Natural killer cell (primary cell): ENCODE results near the gene PBXIP1. TPM values are rescaled to one million over a fixed set of nuclear protein-coding genes. Genes with fewer than 3 reads are reported as not detected.

ENCODE experiments used
- ATAC-seq, 3 donors: fragments of 150-1000 bp in 2 of 3; fragments of 200-7000 bp in 1 of 3; cut with Tn5 transposase; 1 replicate in 1 of 3; 2 replicates in 2 of 3; pipeline ENCODE4 v1.10.0; 2021; ENCODE audit warnings: mild to moderate bottlenecking in 2 of 3, moderate library complexity in 2 of 3
- DNase-seq, 2 donors: peaks; one replicate each; pipeline versions ENCODE4 v3.0.0 to v3.0.0-alpha.2; 2013 to 2021; ENCODE audit warnings: mixed read lengths in 1 of 2
- H3K27ac ChIP-seq: one replicate; pipeline ENCODE4 v1.5.1; 2013; ENCODE audit warnings: mild to moderate bottlenecking, low read length
- H3K27me3 ChIP-seq: one replicate; pipeline ENCODE4 v1.6.1; 2013; ENCODE audit warnings: low read length; ENCODE audit not compliant: control insufficient read depth, insufficient read depth
- H3K36me3 ChIP-seq: one replicate; pipeline ENCODE4 v1.6.1; 2013; ENCODE audit warnings: low read length; ENCODE audit not compliant: control insufficient read depth, insufficient read depth
- H3K4me1 ChIP-seq: one replicate; pipeline ENCODE4 v1.6.1; 2013; ENCODE audit warnings: low read length; ENCODE audit not compliant: control insufficient read depth, insufficient read depth
- H3K4me3 ChIP-seq: one replicate; pipeline ENCODE4 v1.5.1; 2013; ENCODE audit warnings: low read length
- H3K9me3 ChIP-seq: one replicate; pipeline ENCODE4 v1.6.1; 2013; ENCODE audit warnings: low read length; ENCODE audit not compliant: control insufficient read depth, insufficient read depth
- H3K27ac Mint-ChIP-seq, 2 donors: one replicate each; pipeline ENCODE4 v1.8.0; 2022; ENCODE audit warnings: mild to moderate bottlenecking in 2 of 2, mixed read lengths in 2 of 2, moderate library complexity in 1 of 2
- H3K27me3 Mint-ChIP-seq, 2 donors: one replicate each; pipeline ENCODE4 v1.8.0; 2022; ENCODE audit warnings: low read depth in 2 of 2, mixed read lengths in 2 of 2
- H3K36me3 Mint-ChIP-seq: one replicate; pipeline ENCODE4 v1.8.0; 2022; ENCODE audit warnings: mixed read lengths
- H3K4me1 Mint-ChIP-seq, 2 donors: one replicate each; pipeline ENCODE4 v1.8.0; 2022; ENCODE audit warnings: mixed read lengths in 2 of 2
- H3K4me3 Mint-ChIP-seq: one replicate; pipeline ENCODE4 v1.8.0; 2022; ENCODE audit warnings: mild to moderate bottlenecking, moderate library complexity, mixed read lengths
- H3K9me3 Mint-ChIP-seq, 2 donors: one replicate each; pipeline ENCODE4 v1.8.0; 2022; ENCODE audit warnings: mixed read lengths in 2 of 2
- WGBS: methylation state at CpG from one replicate; pipeline ENCODE4 v1.1.7; 2013; ENCODE audit warnings: missing lambda C conversion rate; ENCODE audit not compliant: insufficient coverage; 5-methylcytosine and 5-hydroxymethylcytosine counted together
- intact Hi-C: fragments of 100-400 bp; cut with micrococcal nuclease; formaldehyde crosslinking; loops from one replicate; pipeline ENCODE4 v1.14.2; 2022
- total RNA-seq, 4 donors: library from RNA; stranded (reverse); fragments of 120-200 nt in 1 of 4; gene quantifications; one replicate each; pipeline versions ENCODE4 v1.2.3 to v1.2.4, GENCODE V29; 2013 to 2022
- TF ChIP-seq, protein P1 (sequence below): fragments of 200-600 bp; IDR thresholded peaks from one replicate; pipeline ENCODE4 v1.8.0; 2022; ENCODE audit warnings: antibody characterized with exemption

PBXIP1 gene
- total RNA-seq, 3 donors from 2014 or later (not counting 1 experiment from before 2014, with no cell fraction given): 158 to 200 (median 197) TPM

- Histone ChIP-seq H3K36me3 (no peaks in the 10 kb centered on the region), H3K9me3 (no peaks in the 10 kb centered on the region), H3K4me1 (peaks cover 78% of the 10 kb centered on the region), H3K27ac (peak overlapping the region; percentile 94), H3K27me3 (no peaks in the 10 kb centered on the region), H3K4me3 (peak overlapping the region; percentile 75)
- H3K27ac Mint-ChIP-seq: peak overlapping the region; percentile 82 to 92
- H3K4me1 Mint-ChIP-seq: peaks cover 30 to 66% of the 10 kb centered on the region in 2 donors
- intact Hi-C loops: loop anchor here (1.0 to 5.0 kb wide), 5 partner anchors 19 to 445 kb away; partner anchors contain the start of genes CKS1B, EFNA4, FLAD1 and UBE2Q1
- H3K27me3 Mint-ChIP-seq: no peaks in the 10 kb centered on the region
- ATAC-seq (peak; percentile 80 to 93 (median 89)), DNase-seq (peak; percentile 97 to 98)
- H3K4me3 Mint-ChIP-seq: peak overlapping the region; percentile 95
- WGBS: 0% methylated on average over 38 of the region's 38 CpGs
- TF ChIP-seq, protein P1, sequence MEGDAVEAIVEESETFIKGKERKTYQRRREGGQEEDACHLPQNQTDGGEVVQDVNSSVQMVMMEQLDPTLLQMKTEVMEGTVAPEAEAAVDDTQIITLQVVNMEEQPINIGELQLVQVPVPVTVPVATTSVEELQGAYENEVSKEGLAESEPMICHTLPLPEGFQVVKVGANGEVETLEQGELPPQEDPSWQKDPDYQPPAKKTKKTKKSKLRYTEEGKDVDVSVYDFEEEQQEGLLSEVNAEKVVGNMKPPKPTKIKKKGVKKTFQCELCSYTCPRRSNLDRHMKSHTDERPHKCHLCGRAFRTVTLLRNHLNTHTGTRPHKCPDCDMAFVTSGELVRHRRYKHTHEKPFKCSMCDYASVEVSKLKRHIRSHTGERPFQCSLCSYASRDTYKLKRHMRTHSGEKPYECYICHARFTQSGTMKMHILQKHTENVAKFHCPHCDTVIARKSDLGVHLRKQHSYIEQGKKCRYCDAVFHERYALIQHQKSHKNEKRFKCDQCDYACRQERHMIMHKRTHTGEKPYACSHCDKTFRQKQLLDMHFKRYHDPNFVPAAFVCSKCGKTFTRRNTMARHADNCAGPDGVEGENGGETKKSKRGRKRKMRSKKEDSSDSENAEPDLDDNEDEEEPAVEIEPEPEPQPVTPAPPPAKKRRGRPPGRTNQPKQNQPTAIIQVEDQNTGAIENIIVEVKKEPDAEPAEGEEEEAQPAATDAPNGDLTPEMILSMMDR: no peak
- no peaks in the 10 kb centered on the region for H3K36me3 Mint-ChIP-seq
- no peaks in the 10 kb centered on the region for H3K9me3 Mint-ChIP-seq
These were observed 46.0 kb upstream of the PBXIP1 start for GRCh38 chr1:155001675-155002463.

GRCh38 chr1:155001425-155001674, 45.5 kb upstream of the PBXIP1 start:
- peak overlapping the region; percentile 75 for H3K4me3 ChIP-seq
- peaks cover 73% of the 10 kb centered on the region for H3K4me1 ChIP-seq
- TF ChIP-seq, protein P1: no peak
- DNase-seq: no peak
- Mint-ChIP-seq H3K9me3 (no peaks in the 10 kb centered on the region), H3K4me1 (peaks cover 25 to 61% of the 10 kb centered on the region in 2 donors), H3K27ac (peak overlapping the region; percentile 82 to 92), H3K4me3 (peak overlapping the region; percentile 95), H3K27me3 (no peaks in the 10 kb centered on the region), H3K36me3 (no peaks in the 10 kb centered on the region)
- WGBS: 0% methylated on average over 11 of the region's 11 CpGs
- H3K36me3 ChIP-seq: no peaks in the 10 kb centered on the region
- no peaks in the 10 kb centered on the region for H3K9me3 ChIP-seq
- ATAC-seq: no peak
- intact Hi-C loops: loop anchor here (1.0 to 5.0 kb wide), 3 partner anchors 18 to 444 kb away; partner anchors contain the start of genes EFNA4, FLAD1 and UBE2Q1
- H3K27ac ChIP-seq: peak overlapping the region; percentile 94
- no peaks in the 10 kb centered on the region for H3K27me3 ChIP-seq

DNA sequence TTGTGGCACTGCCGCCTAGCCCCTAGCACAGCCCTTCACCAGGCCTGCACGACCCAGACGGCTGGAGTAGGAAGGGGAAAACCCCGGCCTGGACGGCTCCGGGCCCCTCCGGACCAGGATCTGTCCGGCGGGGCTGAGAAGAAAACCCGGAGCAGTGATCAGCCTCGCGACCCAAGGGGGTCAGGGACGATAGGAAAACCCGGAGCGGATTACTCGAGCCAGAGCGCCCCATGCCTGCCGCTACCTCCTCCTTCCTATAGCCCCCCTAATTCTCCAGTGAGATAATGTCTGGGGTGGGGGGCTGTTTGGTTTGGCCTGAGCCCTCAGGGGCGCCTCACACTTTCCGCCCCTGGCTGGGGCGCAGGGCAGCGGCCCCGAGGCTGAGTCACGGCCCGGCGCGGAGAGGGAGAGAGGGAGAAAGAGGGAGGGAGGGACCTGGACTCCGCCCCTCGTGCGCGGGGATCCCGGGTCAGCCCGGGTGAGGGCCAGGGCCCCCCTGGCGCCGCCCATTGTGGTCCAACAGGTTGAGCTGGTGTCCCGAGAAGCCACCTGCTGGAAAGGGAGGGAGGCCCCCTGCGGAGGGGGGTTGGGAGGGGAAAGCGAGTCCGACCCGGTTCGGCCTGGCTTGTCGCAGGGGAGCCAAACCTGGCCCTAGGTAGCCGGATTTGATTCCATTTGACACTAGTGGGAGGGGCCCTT, 45.0 kb upstream of the PBXIP1 start:
- H3K27ac ChIP-seq: peak overlapping the region; percentile 94
- H3K36me3 ChIP-seq: no peaks in the 10 kb centered on the region
- Mint-ChIP-seq H3K36me3 (no peaks in the 10 kb centered on the region), H3K9me3 (no peaks in the 10 kb centered on the region), H3K27me3 (no peaks in the 10 kb centered on the region), H3K4me3 (peak overlapping the region; percentile 95), H3K4me1 (peaks cover 20 to 56% of the 10 kb centered on the region in 2 donors), H3K27ac (peak overlapping the region; percentile 82 to 92)
- H3K27me3 ChIP-seq: no peaks in the 10 kb centered on the region
- H3K4me3 ChIP-seq: peak overlapping the region; percentile 75
- peaks cover 68% of the 10 kb centered on the region for H3K4me1 ChIP-seq
- DNase-seq: peak; percentile 81 to 84
- TF ChIP-seq, protein P1: no peak
- WGBS: under 1% methylated on average over 42 of the region's 43 CpGs
- intact Hi-C loops: loop anchor here (1.0 to 5.0 kb wide), 3 partner anchors 18 to 444 kb away; partner anchors contain the start of genes EFNA4, FLAD1 and UBE2Q1
- peak; percentile 39 to 61 (median 52) for ATAC-seq
- H3K9me3 ChIP-seq: no peaks in the 10 kb centered on the region
